GM18861 (cell line): Measurements from ENCODE around the gene FMNL3.
"Not testable (repeated sequence)": the region's sequence is repeated elsewhere in the genome, so short reads cannot be mapped to it uniquely, and the experiment has no call there.

ENCODE experiments used
- ATAC-seq: cut with Tn5 transposase; IDR thresholded peaks from one replicate; pipeline ENCODE4 v1.9.1; 2021; ENCODE audit not compliant: unreplicated experiment

FMNL3 gene, protein sequence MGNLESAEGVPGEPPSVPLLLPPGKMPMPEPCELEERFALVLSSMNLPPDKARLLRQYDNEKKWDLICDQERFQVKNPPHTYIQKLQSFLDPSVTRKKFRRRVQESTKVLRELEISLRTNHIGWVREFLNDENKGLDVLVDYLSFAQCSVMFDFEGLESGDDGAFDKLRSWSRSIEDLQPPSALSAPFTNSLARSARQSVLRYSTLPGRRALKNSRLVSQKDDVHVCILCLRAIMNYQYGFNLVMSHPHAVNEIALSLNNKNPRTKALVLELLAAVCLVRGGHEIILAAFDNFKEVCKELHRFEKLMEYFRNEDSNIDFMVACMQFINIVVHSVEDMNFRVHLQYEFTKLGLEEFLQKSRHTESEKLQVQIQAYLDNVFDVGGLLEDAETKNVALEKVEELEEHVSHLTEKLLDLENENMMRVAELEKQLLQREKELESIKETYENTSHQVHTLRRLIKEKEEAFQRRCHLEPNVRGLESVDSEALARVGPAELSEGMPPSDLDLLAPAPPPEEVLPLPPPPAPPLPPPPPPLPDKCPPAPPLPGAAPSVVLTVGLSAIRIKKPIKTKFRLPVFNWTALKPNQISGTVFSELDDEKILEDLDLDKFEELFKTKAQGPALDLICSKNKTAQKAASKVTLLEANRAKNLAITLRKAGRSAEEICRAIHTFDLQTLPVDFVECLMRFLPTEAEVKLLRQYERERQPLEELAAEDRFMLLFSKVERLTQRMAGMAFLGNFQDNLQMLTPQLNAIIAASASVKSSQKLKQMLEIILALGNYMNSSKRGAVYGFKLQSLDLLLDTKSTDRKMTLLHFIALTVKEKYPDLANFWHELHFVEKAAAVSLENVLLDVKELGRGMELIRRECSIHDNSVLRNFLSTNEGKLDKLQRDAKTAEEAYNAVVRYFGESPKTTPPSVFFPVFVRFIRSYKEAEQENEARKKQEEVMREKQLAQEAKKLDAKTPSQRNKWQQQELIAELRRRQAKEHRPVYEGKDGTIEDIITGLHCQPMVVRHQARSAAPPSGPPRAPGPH

DNA sequence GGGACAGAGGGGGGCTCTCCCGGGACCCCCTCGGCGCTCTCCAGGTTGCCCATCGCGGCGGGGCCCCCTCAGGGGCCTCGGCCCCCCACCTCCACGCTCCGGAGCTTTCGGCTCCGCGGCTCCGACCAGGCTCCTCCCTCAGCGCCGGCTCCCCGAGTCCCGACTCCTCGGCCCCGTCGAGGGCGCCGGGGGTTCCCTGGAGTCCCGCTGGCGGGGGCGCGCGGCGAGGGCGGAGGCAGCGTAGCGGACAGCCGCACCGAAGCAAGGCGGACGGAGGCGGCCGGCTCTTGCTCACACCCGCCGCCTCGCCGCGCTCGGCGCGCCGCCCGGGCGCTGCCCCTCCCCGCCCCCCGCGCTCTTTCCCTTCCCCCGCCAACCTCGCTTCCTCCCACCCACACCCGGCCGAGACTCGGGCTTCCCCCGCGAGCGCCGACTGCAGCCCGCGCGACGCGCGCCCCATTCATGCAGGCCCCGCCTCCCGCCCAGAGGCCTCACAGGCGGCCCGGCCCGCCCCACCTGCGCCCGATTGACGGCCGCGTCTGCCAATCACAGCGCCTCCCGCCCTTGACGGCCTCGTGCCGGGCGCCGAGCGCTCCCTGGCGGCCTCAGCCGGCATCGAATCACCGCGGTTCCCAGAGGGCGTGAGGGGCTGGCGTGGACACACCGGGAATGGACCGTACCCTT, at the start of gene FMNL3:
Gene FMNL3 (minus strand): TSS at position 278 of the 684 bp plus-strand sequence. CDS start 225 bp downstream, at position 53.
- ATAC-seq: peak; percentile 65

- ATAC-seq: no peak
Measured at GRCh38 chr12:49750996-49751393, 43.8 kb upstream of the FMNL3 start.

DNA sequence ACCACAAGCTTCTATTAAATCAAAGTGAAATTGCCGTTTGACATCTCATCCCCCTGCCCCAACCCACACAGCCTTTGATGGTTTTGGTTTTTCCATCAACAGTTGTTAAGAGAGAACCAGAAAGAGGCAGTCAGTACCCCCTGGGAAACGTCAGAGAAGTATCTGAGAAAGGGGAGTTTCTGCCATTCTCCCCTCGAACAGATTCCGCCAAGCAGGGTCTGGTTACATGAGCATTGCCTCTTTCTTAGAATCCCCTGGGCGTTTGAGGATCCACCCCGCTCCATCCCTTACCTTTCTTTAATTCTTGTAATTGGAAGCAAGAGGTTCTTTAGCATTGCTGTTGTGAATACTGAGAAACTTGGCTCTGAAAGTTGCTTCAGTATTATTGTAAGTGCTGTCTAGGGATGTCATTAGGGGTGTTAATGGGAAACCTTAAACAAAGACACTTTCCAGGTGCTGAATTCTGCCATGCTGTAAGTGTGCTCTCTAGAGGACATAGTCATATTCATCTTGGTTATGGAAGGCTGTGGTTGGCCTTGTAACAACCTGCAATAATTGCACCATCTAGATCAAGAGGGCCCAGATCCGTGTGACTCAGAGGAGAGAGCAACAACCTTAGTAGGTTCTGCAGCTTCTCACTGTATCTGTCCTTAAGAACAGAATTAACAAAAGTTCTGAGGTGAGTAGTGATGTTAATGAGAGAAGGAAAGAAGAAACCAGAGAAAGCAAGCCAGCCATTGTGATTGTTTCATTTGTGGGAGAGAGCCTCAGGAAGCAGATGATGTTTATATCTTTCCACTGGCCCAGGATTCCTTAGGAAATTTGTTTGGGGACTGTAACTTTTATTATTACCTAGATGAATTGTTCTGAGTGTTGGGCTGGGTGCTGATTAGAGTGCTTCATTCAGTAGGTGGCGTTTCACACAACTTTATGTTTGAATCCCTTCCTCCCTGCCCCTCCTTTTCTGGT, 43.1 kb upstream of the FMNL3 start:
- ATAC-seq: no peak

- ATAC-seq: no peak
Measured at GRCh38 chr12:49748800-49749199, 41.6 kb upstream of the FMNL3 start.

DNA sequence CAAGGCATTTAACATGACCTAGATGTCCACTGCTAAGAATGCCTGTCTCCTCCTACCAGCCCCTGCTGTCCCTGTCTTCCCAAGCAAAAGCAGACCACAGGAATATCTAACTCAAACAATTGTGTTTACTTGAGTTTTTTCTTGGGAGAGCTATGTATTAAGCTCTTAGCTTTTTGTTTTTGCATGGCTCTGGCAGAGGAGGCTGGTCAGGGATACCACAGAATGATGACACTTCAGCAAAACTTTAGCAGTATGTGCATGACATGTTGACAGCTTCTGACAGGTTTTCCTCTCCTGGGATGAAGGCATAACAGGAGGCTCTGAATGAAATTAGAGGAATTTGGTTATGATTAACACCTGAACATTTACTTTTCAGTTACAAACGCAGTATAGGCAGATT, 41.1 kb upstream of the FMNL3 start:
- no peak for ATAC-seq

DNA sequence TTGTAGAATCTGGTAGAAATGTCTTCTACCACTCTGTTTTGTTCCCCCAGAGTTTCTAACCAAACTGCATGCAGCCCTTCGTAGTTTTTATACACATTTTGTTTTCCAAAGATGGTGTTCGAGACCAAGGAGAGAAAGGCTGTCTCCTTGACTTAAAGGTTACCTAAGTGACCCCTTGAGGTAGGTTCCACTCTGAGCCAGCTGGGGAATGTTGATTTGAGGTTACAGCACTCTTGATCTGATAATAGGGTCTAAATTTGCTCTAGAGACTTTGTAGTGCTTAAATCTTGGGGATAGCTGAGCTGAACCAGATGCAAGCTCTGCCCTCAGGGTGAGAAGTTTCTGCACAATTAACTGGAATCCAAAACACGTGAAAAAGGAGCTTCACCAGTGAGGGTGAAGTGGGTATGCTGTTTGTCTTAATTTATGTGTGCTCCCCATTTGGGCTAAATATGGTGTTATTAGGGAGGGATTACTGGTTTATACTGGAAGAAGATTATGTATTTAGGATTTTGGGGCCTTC, 37.2 kb upstream of the FMNL3 start:
- no peak for ATAC-seq

GRCh38 chr12:49741882-49742620, 34.8 kb upstream of the FMNL3 start:
- peak; percentile 49 for ATAC-seq

DNA sequence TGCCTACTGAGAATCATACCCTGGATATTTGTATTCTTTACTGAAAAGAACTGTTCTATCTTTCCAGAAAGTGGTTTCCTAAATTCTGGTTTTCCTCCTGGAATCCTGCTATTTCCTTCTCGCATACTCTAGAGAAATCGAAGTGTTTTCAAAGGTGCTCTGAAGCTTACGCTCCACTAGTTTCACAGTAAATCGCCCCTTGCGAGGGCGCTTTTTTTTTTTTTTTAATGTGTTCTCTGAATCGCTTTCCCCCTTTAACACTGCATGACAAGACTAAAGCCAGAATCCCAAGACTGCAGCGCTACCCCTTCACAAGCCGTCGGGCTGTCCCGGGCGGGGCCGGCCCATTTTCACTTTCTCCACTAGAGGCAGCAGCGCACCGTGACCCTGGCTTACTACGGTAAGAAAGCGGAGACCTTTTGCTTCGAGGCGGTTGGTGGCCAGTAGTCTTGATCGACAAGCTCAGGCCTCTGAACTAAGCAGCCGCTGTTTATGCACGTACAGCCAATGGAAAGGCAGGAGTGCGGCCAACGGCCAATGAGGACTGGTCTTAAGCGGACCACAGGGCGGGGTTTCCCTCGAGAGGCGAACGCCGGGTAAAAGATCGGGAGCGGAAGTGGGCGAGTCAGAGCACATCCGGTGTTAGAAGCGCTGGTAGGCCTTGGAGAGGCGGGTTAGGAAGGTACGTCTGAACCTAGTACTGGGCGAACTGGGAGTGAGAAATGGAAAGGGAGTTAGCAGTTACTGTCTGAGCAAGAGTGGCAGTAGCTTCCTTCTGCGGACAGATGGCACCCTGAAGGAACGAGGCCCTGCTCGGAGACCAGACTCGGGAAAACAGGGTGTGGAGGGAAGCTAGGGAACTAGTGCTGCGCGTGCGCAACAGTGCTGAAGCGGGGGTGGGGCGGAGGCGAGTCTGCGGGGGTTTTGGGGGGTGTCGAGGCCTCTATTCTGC, 34.0 kb upstream of the FMNL3 start, which contains the start of gene TMBIM6:
Gene TMBIM6 (plus strand): TSS at position 628 of the 952 bp plus-strand sequence. CDS start 10,937 bp downstream, outside the sequence.
- peak; percentile 92 for ATAC-seq

- ATAC-seq: not testable (repeated sequence)
Measured at GRCh38 chr12:49740277-49740676, 33.1 kb upstream of the FMNL3 start.

GRCh38 chr12:49738721-49739120, 31.5 kb upstream of the FMNL3 start:
- not testable (repeated sequence) for ATAC-seq

GRCh38 chr12:49734900-49735299, 27.7 kb upstream of the FMNL3 start:
- ATAC-seq: not testable (repeated sequence)

DNA sequence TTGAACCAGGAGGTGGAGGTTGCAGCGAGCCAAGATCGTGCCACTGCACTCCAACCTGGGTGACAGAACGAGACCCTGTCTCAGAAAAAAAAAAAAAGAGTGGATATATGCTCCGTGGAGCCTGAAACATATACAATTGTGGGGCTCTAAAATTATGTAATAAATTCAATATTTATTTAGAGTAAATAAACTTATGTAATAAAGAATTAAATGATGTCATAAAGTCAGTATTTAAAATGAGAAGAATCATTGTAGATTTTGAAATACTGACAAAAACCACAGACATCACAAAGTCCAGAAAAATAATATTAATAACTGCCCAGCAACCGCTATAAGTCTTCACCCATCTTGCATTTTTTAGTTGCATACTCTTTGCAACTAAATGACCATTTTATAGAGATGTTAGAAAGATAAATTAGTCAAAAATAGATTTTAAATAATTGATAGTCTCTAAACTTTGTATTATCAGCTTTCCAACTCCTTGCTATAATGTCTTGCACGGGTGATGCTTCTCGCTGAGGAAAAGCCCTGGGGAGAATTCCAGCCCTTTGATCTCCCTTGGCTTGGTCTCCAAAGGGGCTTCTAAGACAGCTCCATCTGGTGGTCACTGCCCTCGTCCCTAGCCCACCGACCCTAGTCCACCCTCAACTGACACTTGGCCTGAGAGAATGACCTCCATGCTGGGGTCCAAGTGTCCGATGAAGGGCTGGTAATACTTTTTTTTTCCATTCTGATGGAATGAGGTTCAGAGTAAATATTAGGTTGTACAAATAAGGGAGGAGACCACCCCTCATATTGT, 26.2 kb upstream of the FMNL3 start:
- ATAC-seq: no peak

GRCh38 chr12:49730568-49731101, 23.4 kb upstream of the FMNL3 start:
- no peak for ATAC-seq

DNA sequence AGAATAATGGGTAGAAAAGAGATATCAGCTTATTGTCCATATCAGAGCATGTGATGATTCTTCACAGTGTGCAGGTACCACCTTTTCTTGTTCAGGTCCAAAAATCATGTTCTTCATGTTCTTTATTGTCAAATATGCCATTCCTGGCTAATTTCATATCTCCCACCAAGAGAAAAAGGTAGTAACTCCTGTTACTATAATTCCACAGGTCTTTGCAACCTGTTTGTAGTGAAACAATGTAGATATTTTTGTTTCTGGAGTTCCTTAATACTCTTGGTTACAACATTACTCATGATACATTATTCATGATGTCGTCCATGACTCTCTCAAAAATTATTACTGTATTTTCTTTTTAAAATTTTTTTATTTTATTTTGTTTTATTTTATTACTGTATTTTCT, 22.8 kb upstream of the FMNL3 start:
- no peak for ATAC-seq

DNA sequence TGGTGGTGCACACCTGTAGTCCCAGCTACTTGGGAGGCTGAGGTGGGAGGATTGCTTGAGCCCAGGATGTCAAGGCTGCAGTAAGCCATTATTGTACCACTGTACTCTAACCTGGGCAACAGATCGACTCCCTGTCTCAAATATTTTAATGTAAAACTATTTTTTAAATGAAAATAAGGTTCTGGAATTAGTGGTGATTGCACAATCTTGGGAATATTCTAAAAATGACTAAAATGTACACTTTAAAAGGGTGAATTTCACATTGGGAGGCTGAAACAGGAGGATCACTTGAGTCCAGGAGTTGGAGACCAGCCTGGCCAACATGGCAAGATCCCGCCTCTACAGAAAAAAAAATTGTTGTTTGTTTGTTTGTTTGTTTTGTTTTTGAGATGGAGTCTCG, 21.2 kb upstream of the FMNL3 start:
- ATAC-seq: no peak

DNA sequence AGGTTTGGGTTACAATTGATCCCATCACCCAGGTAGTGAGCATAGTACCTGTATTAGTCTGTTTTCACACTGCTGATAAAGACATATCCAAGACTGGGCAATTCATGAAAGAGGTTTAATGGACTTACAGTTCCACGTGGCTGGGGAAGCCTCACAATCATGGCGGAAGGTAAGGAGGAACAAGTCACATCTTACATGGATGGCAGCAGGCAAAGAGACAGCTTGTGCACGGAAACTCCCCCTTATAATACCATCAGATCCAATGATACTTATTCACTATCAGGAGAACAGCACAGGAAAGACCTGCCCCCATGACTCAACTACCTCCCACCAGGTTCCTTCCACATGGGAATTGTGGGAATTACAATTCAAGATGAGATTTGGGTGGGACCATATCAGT, 14.2 kb upstream of the FMNL3 start:
- ATAC-seq: not testable (repeated sequence)

DNA sequence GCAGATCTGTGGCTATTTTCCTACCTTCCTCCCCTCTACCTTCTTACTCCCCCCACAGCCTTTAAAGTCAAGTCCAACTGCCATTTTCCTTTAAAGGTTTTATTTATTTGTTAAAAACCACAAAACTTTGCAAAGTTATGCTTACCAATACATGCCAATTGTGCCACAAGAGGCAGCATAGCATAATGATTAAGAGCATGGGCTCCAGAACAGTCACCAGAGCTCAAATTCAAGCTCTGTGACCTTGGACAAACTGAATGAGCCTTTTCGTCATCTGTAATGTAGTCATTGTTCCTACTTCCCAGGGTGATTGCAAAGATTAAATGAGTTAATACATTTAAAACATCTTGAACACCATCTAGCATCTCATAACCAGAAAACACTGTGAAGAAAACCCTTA, 13.0 kb upstream of the FMNL3 start:
- no peak for ATAC-seq
